H7 (cell line): ENCODE data around the gene FKRP. TPM values are rescaled to one million over a fixed set of nuclear protein-coding genes. Genes with fewer than 3 reads are reported as not detected.
"Not testable (repeated sequence)": the region's sequence is repeated elsewhere in the genome, so short reads cannot be mapped to it uniquely, and the experiment has no call there.

Source experiments
- DNase-seq: peaks from one replicate; pipeline ENCODE4 v3.0.0; 2012
- H3K27me3 ChIP-seq: 2 replicates; pipeline ENCODE4 v1.6.0; 2011; ENCODE audit warnings: mild to moderate bottlenecking, low read length; ENCODE audit not compliant: control insufficient read depth, insufficient read depth
- H3K36me3 ChIP-seq: replicated peaks from 2 replicates; pipeline ENCODE4 v1.5.1; 2011; ENCODE audit warnings: low read length; ENCODE audit not compliant: control insufficient read depth, insufficient read depth
- H3K4me3 ChIP-seq: 2 replicates; pipeline ENCODE4 v1.5.1; 2011; ENCODE audit warnings: low read depth, mild to moderate bottlenecking, control low read depth, low read length, moderate library complexity; ENCODE audit not compliant: insufficient read depth
- total RNA-seq: library from RNA; depleted of rRNA; stranded (reverse); fragments of >200 nt; shearing (Covaris generic); gene quantifications from 2 replicates; pipeline ENCODE4 v1.2.3, GENCODE V29; 2014; rRNA removed

FKRP gene
- total RNA-seq, 1 experiment from 2014 or later: 22.4 TPM

DNA sequence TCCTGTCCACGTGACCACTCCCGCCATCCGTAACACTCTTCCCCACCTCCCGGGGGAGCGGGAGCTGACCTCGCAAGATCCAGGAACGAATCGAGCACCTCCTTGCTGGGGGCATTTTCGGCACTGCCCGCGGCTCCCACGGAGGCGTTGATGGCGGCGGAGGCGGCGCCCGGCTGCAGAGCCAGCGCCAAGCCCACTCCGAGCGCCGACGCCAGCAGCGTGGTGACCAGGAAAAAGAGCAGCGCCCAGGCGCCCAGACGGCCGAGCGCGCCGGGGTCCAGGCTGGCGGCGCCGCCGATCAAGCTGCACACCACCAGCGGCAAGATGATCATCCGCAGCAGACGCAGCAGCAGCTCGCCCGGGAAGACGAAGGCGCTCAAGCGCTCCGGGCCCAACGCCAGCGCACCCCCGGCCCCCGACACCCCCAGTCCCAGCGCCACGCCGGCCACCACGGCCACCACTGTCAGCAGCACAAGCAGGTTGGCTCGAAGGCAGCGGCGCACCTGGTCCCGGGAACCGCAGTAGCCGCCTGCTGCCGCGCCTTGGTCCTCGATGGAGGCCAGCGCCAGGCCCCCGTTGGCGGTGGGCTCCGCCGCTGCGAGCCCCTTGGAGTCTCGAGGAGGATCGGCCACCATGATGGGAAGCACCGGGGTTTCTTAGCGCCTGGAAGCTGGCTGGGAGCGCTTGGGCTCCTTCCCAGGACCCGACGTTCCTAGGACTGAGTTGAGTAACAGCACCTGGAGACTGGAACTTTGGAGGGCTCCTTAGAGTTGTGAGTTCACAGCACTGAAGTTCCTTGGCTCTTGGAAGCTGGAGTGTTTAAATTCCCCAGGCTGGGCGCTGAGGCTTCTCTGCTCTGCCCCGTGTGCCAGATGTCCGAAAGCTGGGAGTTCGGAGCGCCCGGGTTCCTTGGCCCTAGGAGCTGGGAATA lies 41.7 kb downstream of the FKRP start:
- H3K4me3 ChIP-seq: peak overlapping the region; percentile 99
- peaks cover 3% of the 10 kb centered on the region; the same call in 1 of the 2 replicates for H3K27me3 ChIP-seq
- peaks cover 24% of the 10 kb centered on the region for H3K36me3 ChIP-seq
- peak; percentile 84 for DNase-seq

DNA sequence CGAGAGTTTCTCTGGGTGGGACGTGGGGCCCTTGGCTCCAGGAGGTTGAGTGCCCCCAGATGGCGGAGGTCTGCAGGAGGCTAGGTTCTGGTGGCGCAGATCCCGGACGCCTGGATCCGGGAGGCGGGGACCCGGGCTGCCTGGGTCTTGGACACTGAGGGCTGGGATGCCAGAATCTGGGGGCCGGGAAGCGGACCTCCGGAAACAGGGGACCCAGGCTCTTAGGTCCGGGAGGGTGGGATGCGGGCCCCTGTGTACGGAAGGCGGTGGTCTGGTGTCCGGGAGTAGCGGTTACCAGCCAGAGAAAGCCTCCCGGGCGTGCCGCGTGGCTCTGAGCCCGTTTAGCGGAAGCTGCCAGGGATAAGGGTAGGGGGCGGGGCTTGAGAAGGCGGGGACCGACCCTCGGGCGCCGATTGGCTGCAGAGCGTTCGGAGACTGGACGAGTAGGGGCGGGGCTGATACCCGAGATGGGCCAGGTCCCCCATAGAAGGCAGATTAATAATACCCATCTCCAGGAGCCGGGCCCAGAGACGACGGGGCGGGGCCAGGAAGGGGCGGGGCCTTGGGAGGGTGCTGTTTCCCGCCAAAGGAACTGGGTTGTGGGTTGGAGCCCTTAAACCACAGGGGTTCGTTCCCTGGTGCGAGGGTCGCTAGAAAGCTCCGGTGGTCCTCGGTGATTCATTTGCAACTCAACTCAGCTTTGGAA lies 42.6 kb downstream of the FKRP start, which contains the start of gene SLC1A5:
Gene SLC1A5, minus strand, starts transcription at position 333 of the 706 bp plus-strand sequence. CDS start 629 bp downstream, outside the sequence.
- peak within 1 kb of the TSS; percentile 99 for H3K4me3 ChIP-seq
- H3K36me3 ChIP-seq: peaks cover 18% of the 10 kb centered on the region
- peaks cover 3% of the 10 kb centered on the region; the same call in 1 of the 2 replicates for H3K27me3 ChIP-seq
- peak; percentile 100 for DNase-seq

DNA sequence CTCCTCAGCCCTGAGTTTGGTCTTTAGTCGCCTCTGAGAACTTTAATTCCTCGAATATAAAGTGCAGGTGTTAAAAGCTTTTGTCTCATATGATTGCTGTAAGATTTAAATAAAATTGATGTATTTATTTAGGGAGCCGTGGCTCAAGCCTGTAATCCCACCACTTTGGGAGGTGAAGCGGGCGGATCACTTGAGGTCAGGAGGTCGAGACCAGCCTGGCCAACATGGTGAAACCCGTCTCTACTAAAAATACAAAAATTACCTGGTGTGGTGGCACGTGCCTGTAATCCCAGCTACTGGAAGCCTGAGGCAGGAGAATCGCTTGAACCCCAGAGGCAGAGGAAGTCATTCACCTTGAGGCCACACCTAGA lies 43.1 kb downstream of the FKRP start:
- H3K4me3 ChIP-seq: no peak overlapping the region
- H3K27me3 ChIP-seq: peaks cover 3% of the 10 kb centered on the region; the same call in 1 of the 2 replicates
- peaks cover 13% of the 10 kb centered on the region for H3K36me3 ChIP-seq
- no peak for DNase-seq

DNA sequence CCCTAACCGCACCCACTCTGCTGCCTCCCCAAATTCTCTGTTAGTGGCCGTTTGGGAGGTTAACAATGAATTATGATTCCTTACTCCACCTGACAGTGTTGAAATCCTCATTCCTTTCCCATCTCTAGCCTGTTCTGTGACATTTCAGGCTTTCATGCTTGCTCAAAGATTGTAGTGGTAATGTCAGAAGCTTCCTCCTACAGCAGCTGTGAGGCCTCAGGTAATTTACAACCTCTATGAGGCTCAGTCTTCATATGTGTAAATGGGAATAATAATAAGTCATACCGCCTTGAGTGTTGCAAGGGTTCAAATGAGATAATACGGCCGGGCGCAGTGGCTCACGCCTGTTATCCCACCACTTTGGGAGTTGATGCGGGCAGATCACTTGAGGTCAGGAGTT lies 43.5 kb downstream of the FKRP start:
- H3K36me3 ChIP-seq: peaks cover 10% of the 10 kb centered on the region
- H3K27me3 ChIP-seq: peaks cover 3% of the 10 kb centered on the region; the same call in 1 of the 2 replicates
- H3K4me3 ChIP-seq: no peak overlapping the region
- peak; percentile 33 for DNase-seq

DNA sequence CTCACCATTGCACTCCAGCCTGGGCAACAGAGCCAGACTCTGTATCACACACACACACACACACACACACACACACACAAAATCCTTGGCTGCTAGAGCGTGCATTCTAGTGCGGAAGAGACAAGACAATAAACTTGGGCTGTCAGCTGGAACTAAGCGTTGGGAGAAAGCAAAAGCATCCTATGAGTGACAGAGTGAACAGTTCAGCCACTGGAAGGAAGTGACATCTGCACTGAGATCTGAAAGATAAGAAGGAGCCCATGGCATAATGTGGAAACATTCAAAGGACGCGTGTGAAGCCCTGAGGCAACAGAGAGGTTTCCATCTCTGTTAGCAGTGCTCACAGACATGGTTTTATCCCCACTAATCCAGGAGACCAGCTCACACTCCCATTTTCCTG lies 46.1 kb downstream of the FKRP start:
- Histone ChIP-seq H3K27me3 (peaks cover 3% of the 10 kb centered on the region; the same call in 1 of the 2 replicates), H3K4me3 (no peak overlapping the region), H3K36me3 (no peaks in the 10 kb centered on the region)
- DNase-seq: no peak

DNA sequence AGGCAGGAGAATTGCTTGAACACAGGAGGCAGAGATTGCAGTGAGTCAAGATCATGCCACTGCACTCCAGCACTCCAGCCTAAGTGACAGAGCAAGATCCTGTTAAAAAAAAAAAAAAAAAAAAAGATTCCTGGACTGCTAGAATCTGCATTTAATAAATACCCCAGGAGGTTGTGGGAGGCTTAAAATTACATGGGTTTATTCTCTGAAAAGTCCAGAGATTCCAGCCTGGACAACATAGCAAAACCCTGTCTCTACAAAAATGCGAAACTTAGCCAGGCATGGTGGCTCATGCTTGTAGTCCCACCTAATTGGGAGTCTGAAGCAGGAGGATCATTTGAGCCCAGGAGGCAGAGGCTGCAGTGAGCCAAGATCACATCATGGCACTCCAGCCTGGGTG lies 52.0 kb downstream of the FKRP start:
- H3K4me3 ChIP-seq: no peak overlapping the region
- DNase-seq: no peak
- H3K27me3 ChIP-seq: no peaks in the 10 kb centered on the region
- no peaks in the 10 kb centered on the region for H3K36me3 ChIP-seq

DNA sequence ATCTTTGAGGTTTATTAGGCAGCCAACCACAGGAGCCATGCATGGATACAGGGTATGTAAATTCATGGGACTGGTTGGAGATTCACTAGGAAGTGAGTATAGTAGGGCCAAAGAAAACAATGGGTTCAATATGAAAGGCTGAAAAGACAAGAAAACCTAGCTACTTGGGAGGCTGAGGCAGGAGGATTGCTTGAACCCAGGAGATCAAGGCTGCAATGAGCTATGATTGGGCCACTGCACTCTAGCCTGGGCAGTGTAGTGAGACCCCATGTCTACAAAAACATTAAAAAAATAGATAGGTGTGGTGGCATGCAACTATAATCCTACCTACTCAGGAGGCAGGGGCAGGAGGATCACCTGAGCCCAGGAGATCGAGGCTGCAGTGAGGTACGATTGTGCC lies 52.9 kb downstream of the FKRP start:
- DNase-seq: no peak
- Histone ChIP-seq H3K36me3 (no peaks in the 10 kb centered on the region), H3K4me3 (no peak overlapping the region), H3K27me3 (no peaks in the 10 kb centered on the region)

DNA sequence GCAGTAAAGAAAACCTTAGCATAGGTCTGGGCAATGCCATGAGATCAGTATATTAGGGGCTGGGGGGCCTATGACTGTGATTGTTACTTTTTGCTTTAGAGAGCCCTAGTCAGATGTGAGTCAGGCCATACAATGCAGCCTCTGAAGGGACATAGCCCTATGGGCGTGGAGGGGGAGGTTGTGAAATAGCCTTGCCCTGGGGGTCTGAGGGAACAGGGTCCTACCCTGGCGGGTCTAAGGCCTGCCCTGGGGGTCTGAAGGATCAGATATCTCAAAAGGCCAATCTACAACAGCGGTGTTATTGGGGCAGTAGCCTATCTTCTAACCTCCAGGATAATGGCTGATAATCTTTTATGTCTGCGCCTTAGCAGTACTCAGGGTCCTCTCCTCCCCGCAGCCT lies 56.3 kb downstream of the FKRP start:
- H3K27me3 ChIP-seq: no peaks in the 10 kb centered on the region
- H3K36me3 ChIP-seq: no peaks in the 10 kb centered on the region
- DNase-seq: peak; percentile 20
- H3K4me3 ChIP-seq: no peak overlapping the region

DNA sequence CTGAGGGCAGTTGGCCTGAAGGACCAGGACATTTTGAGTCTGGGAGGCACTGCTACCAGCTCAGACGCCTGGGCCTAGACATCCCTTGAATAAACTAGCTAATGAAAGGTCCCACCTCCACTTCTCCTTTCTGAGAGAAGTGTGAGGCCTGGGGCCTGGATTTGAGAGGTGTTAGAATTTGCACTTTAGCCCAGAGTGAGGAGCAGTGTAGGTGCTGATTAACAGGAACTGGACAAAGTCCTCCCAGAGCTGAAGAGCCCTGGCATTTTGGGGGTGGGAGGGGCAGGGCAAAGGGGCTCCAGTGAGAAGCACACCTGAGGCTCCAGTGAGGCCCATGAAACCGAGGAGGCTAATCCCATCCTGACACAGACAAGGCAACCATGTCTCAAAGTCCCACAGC lies 57.7 kb downstream of the FKRP start:
- no peak for DNase-seq
- Histone ChIP-seq H3K36me3 (no peaks in the 10 kb centered on the region), H3K27me3 (no peaks in the 10 kb centered on the region), H3K4me3 (no peak overlapping the region)

DNA sequence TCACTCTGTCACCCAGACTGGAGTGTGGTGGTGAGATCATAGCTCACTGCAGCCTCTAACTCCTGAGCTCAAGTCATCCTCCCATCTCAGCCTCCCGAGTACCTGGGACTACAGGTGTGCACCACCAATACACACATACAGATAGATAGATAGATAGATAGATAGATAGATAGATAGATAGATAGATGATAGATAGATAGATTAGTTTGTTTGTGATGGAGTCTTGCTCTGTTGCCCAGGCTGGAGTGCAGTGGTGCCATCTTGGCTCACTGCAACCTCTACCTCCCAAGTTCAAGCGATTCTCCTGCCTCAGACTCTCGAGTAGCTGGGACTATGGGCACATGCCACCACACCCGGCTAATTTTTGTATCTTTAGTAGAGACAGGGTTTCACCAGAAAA lies 58.6 kb downstream of the FKRP start:
- not testable (repeated sequence) for DNase-seq, H3K4me3 ChIP-seq, H3K27me3 ChIP-seq, H3K36me3 ChIP-seq

DNA sequence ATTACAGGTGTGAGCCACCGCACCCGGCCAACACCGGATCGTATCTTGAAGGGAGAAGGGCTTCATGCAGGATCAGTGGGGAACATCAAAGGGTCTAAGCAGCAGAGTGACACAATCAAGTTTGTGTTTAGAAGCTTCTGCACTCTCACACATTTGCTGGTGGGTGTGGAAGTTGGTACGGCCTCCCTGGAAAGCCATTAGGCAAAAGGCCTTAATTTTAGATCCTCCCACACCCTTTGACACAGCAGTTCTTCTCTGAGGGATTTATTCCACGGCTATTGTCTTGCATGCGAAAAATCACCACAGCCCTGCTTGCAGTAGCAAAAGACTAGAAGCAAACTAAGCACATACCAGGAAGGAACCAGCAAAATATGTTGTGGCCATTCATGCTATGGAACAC lies 60.8 kb downstream of the FKRP start:
- DNase-seq: peak; percentile 16
- no peak overlapping the region for H3K4me3 ChIP-seq
- H3K36me3 ChIP-seq: no peaks in the 10 kb centered on the region
- no peaks in the 10 kb centered on the region for H3K27me3 ChIP-seq

Other genes with a start within 250 kb of the FKRP start
- 162 and 202 TPM in 2 replicates for gene CALM3, start 144.7 kb upstream of the FKRP start, total RNA-seq
- gene PTGIR, start 121.0 kb upstream of the FKRP start, total RNA-seq: 0.14 and 0.18 TPM in 2 replicates
- gene GNG8, start 109.9 kb upstream of the FKRP start, total RNA-seq: not detected in 2 replicates
- 0.37 and 0.55 TPM in 2 replicates for gene DACT3, start 84.9 kb upstream of the FKRP start, total RNA-seq
- 29.4 and 29.5 TPM in 2 replicates for gene PRKD2, start 28.9 kb upstream of the FKRP start, total RNA-seq
- gene STRN4, start 393 bp downstream of the FKRP start, total RNA-seq: 169 and 188 TPM in 2 replicates
- 156 and 203 TPM in 2 replicates for gene SLC1A5, start 42.5 kb downstream of the FKRP start, total RNA-seq
- gene AP2S1, start 104.8 kb downstream of the FKRP start, total RNA-seq: 266 and 318 TPM in 2 replicates
- 23.3 and 26.9 TPM in 2 replicates for gene ARHGAP35, start 114.9 kb downstream of the FKRP start, total RNA-seq